Measurements from ENCODE around the gene MARCO. TPM values are rescaled to one million over a fixed set of nuclear protein-coding genes. Genes with fewer than 3 reads are reported as not detected.
A peak's percentile ranks its signal among the peaks of the same experiment; 100 is the strongest.

The MARCO gene
- total and polyA plus RNA-seq, 2 experiments from 2014 or later: not detected

DNA sequence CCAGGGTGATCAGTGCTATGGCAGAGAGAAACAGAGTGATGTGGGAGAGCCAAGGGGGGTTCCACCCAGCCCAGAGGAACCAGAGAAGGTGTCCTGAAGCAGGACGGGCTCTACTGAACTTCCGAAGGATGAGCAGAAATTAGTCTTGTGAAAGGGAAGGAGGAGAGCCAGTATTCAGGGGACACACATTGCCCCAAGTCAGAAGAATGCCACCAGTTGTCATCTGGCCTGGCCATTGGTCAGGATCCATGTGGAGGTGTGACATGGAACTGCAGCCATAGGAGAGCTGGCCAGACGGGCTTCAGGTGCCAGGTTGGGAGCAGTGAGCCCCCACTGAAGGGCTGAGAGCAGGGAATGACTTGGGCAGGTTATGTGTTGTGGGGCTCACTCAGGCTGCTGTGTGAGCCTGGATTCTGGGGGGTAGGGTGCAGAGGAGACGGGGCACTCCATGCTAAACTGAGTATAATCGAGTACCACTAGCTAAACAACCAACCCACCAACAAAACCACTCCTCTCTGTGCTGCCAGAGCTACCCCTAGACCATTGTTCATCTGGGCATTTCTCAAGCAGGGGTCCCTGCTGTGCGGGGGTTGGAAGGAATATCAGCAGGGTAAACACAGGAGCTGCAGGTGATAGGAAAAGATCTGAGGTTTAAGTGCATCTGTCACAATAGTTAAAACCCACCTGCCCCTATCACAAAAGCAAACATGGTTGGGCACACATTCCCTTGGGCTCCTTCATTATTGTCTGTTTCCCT lies 25.3 kb downstream of the MARCO start:
- Mint-ChIP-seq H3K27ac (no peak overlapping the region), H3K9me3 (no peaks in the 10 kb centered on the region), H3K4me1 (peaks cover 6% of the 10 kb centered on the region; the same call in 2 of the 3 replicates), H3K36me3 (ENCODE audit: low read depth) (no peaks in the 10 kb centered on the region), H3K27me3 (ENCODE audit: insufficient read depth, low read depth, poor library complexity) (peaks cover 3% of the 10 kb centered on the region), H3K4me3 (no peak overlapping the region)
- H3K9me2 ChIP-seq (ENCODE audit: insufficient read depth): 0 out of 2 replicates have a peak, but pooled peaks cover 2% of the 10 kb centered on the region
- ATAC-seq: peak; percentile 48; the same call in 2 of the 3 replicates
- no peak overlapping the region for H3K4me2 ChIP-seq
- DNase-seq (ENCODE audit: low spot score): no peak
- H3K4me1 ChIP-seq (ENCODE audit: insufficient read depth): no peaks in the 10 kb centered on the region
- no peak overlapping the region for H2AFZ ChIP-seq
- no peak overlapping the region for H3K4me3 ChIP-seq
- TF ChIP-seq STAT1 (IDR thresholded peaks at IDR 0.05; ENCODE audit: unreplicated experiment) (no peak), EZH2 (IDR thresholded peaks at IDR 0.05; ENCODE audit: low read depth, unreplicated experiment) (no peak), JUNB (IDR thresholded peaks at IDR 0.05; ENCODE audit: unreplicated experiment) (no peak), NANOG (IDR thresholded peaks at IDR 0.05; ENCODE audit: borderline replicate concordance) (no peak), POLR2AphosphoS5 (IDR thresholded peaks at IDR 0.05; ENCODE audit: low read depth) (no peak), ZNF331 (CRISPR knock-in tag; IDR thresholded peaks at IDR 0.05; ENCODE audit: low read depth) (no peak), ZNF114 (CRISPR knock-in tag; IDR thresholded peaks at IDR 0.05) (no peak), CREB1 (CRISPR knock-in tag; IDR thresholded peaks at IDR 0.05; ENCODE audit: low read depth) (no peak), EZH2phosphoT487 (IDR thresholded peaks at IDR 0.05; ENCODE audit: unreplicated experiment) (no peak)
- TF ChIP-seq, protein P1, sequence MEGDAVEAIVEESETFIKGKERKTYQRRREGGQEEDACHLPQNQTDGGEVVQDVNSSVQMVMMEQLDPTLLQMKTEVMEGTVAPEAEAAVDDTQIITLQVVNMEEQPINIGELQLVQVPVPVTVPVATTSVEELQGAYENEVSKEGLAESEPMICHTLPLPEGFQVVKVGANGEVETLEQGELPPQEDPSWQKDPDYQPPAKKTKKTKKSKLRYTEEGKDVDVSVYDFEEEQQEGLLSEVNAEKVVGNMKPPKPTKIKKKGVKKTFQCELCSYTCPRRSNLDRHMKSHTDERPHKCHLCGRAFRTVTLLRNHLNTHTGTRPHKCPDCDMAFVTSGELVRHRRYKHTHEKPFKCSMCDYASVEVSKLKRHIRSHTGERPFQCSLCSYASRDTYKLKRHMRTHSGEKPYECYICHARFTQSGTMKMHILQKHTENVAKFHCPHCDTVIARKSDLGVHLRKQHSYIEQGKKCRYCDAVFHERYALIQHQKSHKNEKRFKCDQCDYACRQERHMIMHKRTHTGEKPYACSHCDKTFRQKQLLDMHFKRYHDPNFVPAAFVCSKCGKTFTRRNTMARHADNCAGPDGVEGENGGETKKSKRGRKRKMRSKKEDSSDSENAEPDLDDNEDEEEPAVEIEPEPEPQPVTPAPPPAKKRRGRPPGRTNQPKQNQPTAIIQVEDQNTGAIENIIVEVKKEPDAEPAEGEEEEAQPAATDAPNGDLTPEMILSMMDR (conservative IDR thresholded peaks at IDR 0.05; ENCODE audit: low read depth in 2 of 2): no peak
- TF ChIP-seq, protein P2, sequence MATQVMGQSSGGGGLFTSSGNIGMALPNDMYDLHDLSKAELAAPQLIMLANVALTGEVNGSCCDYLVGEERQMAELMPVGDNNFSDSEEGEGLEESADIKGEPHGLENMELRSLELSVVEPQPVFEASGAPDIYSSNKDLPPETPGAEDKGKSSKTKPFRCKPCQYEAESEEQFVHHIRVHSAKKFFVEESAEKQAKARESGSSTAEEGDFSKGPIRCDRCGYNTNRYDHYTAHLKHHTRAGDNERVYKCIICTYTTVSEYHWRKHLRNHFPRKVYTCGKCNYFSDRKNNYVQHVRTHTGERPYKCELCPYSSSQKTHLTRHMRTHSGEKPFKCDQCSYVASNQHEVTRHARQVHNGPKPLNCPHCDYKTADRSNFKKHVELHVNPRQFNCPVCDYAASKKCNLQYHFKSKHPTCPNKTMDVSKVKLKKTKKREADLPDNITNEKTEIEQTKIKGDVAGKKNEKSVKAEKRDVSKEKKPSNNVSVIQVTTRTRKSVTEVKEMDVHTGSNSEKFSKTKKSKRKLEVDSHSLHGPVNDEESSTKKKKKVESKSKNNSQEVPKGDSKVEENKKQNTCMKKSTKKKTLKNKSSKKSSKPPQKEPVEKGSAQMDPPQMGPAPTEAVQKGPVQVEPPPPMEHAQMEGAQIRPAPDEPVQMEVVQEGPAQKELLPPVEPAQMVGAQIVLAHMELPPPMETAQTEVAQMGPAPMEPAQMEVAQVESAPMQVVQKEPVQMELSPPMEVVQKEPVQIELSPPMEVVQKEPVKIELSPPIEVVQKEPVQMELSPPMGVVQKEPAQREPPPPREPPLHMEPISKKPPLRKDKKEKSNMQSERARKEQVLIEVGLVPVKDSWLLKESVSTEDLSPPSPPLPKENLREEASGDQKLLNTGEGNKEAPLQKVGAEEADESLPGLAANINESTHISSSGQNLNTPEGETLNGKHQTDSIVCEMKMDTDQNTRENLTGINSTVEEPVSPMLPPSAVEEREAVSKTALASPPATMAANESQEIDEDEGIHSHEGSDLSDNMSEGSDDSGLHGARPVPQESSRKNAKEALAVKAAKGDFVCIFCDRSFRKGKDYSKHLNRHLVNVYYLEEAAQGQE (IDR thresholded peaks at IDR 0.05; ENCODE audit: unreplicated experiment): no peak
- TF ChIP-seq, protein P3, sequence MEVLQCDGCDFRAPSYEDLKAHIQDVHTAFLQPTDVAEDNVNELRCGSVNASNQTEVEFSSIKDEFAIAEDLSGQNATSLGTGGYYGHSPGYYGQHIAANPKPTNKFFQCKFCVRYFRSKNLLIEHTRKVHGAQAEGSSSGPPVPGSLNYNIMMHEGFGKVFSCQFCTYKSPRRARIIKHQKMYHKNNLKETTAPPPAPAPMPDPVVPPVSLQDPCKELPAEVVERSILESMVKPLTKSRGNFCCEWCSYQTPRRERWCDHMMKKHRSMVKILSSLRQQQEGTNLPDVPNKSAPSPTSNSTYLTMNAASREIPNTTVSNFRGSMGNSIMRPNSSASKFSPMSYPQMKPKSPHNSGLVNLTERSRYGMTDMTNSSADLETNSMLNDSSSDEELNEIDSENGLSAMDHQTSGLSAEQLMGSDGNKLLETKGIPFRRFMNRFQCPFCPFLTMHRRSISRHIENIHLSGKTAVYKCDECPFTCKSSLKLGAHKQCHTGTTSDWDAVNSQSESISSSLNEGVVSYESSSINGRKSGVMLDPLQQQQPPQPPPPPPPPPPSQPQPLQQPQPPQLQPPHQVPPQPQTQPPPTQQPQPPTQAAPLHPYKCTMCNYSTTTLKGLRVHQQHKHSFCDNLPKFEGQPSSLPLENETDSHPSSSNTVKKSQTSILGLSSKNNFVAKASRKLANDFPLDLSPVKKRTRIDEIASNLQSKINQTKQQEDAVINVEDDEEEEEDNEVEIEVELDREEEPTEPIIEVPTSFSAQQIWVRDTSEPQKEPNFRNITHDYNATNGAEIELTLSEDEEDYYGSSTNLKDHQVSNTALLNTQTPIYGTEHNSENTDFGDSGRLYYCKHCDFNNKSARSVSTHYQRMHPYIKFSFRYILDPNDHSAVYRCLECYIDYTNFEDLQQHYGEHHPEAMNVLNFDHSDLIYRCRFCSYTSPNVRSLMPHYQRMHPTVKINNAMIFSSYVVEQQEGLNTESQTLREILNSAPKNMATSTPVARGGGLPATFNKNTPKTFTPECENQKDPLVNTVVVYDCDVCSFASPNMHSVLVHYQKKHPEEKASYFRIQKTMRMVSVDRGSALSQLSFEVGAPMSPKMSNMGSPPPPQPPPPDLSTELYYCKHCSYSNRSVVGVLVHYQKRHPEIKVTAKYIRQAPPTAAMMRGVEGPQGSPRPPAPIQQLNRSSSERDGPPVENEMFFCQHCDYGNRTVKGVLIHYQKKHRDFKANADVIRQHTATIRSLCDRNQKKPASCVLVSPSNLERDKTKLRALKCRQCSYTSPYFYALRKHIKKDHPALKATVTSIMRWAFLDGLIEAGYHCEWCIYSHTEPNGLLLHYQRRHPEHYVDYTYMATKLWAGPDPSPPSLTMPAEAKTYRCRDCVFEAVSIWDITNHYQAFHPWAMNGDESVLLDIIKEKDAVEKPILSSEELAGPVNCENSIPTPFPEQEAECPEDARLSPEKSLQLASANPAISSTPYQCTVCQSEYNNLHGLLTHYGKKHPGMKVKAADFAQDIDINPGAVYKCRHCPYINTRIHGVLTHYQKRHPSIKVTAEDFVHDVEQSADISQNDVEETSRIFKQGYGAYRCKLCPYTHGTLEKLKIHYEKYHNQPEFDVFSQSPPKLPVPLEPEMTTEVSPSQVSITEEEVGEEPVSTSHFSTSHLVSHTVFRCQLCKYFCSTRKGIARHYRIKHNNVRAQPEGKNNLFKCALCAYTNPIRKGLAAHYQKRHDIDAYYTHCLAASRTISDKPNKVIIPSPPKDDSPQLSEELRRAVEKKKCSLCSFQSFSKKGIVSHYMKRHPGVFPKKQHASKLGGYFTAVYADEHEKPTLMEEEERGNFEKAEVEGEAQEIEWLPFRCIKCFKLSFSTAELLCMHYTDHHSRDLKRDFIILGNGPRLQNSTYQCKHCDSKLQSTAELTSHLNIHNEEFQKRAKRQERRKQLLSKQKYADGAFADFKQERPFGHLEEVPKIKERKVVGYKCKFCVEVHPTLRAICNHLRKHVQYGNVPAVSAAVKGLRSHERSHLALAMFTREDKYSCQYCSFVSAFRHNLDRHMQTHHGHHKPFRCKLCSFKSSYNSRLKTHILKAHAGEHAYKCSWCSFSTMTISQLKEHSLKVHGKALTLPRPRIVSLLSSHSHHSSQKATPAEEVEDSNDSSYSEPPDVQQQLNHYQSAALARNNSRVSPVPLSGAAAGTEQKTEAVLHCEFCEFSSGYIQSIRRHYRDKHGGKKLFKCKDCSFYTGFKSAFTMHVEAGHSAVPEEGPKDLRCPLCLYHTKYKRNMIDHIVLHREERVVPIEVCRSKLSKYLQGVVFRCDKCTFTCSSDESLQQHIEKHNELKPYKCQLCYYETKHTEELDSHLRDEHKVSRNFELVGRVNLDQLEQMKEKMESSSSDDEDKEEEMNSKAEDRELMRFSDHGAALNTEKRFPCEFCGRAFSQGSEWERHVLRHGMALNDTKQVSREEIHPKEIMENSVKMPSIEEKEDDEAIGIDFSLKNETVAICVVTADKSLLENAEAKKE (CRISPR knock-in tag; IDR thresholded peaks at IDR 0.05): no peak
- TF ChIP-seq, protein P4, sequence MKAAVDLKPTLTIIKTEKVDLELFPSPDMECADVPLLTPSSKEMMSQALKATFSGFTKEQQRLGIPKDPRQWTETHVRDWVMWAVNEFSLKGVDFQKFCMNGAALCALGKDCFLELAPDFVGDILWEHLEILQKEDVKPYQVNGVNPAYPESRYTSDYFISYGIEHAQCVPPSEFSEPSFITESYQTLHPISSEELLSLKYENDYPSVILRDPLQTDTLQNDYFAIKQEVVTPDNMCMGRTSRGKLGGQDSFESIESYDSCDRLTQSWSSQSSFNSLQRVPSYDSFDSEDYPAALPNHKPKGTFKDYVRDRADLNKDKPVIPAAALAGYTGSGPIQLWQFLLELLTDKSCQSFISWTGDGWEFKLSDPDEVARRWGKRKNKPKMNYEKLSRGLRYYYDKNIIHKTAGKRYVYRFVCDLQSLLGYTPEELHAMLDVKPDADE (IDR thresholded peaks at IDR 0.05): no peak
- H3K27ac ChIP-seq (ENCODE audit: low read depth): no peak overlapping the region
- no peaks in the 10 kb centered on the region for H3K27me3 ChIP-seq (ENCODE audit: insufficient read depth)
- H3F3A ChIP-seq (replicated peaks; ENCODE audit: low read depth): no peaks in the 10 kb centered on the region
- no peaks in the 10 kb centered on the region for H4K20me1 ChIP-seq (replicated peaks; ENCODE audit: insufficient read depth)
- H3K36me3 ChIP-seq (ENCODE audit: insufficient read depth): no peaks in the 10 kb centered on the region
- no peaks in the 10 kb centered on the region for H3K79me2 ChIP-seq (replicated peaks; ENCODE audit: insufficient read depth)
